ENCODE results near the gene CNOT8.

GRCh38 chr5:154813736-154814135 is 44.7 kb upstream of the CNOT8 start:
- TF ChIP-seq CTCF (IDR thresholded peaks at IDR 0.05) (no peak), POLR2AphosphoS5 (IDR thresholded peaks at IDR 0.05; ENCODE audit: insufficient read depth in 1 of 2, low read depth in 1 of 2) (no peak), POLR2A (IDR thresholded peaks at IDR 0.05) (no peak)
